SK-N-SH (cell line): ENCODE results near the gene CMTM2. TPM values are rescaled to one million over a fixed set of nuclear protein-coding genes. Genes with fewer than 3 reads are reported as not detected.

ENCODE experiments used
- CTCF ChIA-PET: fragments of 300-600, 350-600 bp; formaldehyde crosslinking; extraction: SDS; loops from one replicate; lab custom pipeline; 2021; lab: Yijun Ruan, JAX
- POLR2A ChIA-PET: fragments of 350-600 bp; sonication (Branson Sonifier 250); formaldehyde crosslinking; extraction: SDS; loops from one replicate; lab custom pipeline; 2020; ENCODE audit warnings: antibody characterized with exemption, inconsistent platforms; lab: Yijun Ruan, JAX
- DNase-seq: peaks from one replicate; pipeline ENCODE4 v3.0.0; 2012
- H2AFZ ChIP-seq: fragments of 200-600 bp; sonication (generic); 2 replicates; pipeline ENCODE4 v1.8.1; 2016; ENCODE audit warnings: antibody characterized with exemption, mild to moderate bottlenecking, low read depth
- H3F3A ChIP-seq: fragments of 200-600 bp; sonication (generic); replicated peaks from 2 replicates; pipeline ENCODE3; 2016; ENCODE audit warnings: antibody characterized with exemption, mild to moderate bottlenecking; ENCODE audit not compliant: insufficient read depth
- H3K27ac ChIP-seq, 2 experiments: fragments of 200-500 bp in 1 of 2; fragments of 200-600 bp in 1 of 2; sonication (Bioruptor generic) in 1 of 2; sonication (generic), shearing (Covaris generic) in 1 of 2; 2 replicates each; pipeline versions ENCODE4 v1.5.1 to v1.6.1; 2014 to 2016; ENCODE audit warnings: low read depth in 2 of 2, inconsistent platforms in 1 of 2, low read length in 1 of 2, mild to moderate bottlenecking in 1 of 2, mixed read lengths in 1 of 2
- H3K27me3 ChIP-seq: fragments of 200-600 bp; sonication (generic), shearing (Covaris generic); 2 replicates; pipeline ENCODE4 v1.6.1; 2016; ENCODE audit warnings: mixed run types; ENCODE audit not compliant: insufficient read depth
- H3K36me3 ChIP-seq, 2 experiments: fragments of 200-500 bp in 1 of 2; fragments of 200-600 bp in 1 of 2; sonication (Bioruptor generic) in 1 of 2; sonication (generic) in 1 of 2; replicated peaks in 1 of 2; 2 replicates each; pipeline versions ENCODE3 to v1.5.1; 2014 to 2016; ENCODE audit warnings: low read length in 1 of 2, mild to moderate bottlenecking in 1 of 2; ENCODE audit not compliant: insufficient read depth in 2 of 2, control insufficient read depth in 1 of 2
- H3K4me1 ChIP-seq, 2 experiments: fragments of 200-500 bp in 1 of 2; fragments of 200-600 bp in 1 of 2; sonication (Bioruptor generic) in 1 of 2; sonication (generic), shearing (Covaris generic) in 1 of 2; 2 replicates each; pipeline versions ENCODE4 v1.5.1 to v1.6.1; 2014 to 2016; ENCODE audit warnings: low read depth in 1 of 2, low read length in 1 of 2, mixed run types in 1 of 2; ENCODE audit not compliant: insufficient read depth in 2 of 2, control insufficient read depth in 1 of 2
- H3K4me2 ChIP-seq: fragments of 200-600 bp; sonication (generic), shearing (Covaris generic); 2 replicates; pipeline ENCODE4 v1.6.1; 2017; ENCODE audit warnings: mixed run types
- H3K4me3 ChIP-seq, 2 experiments: fragments of 200-500 bp in 1 of 2; fragments of 200-600 bp in 1 of 2; sonication (Bioruptor generic) in 1 of 2; sonication (generic), shearing (Covaris generic) in 1 of 2; 2 replicates each; pipeline versions ENCODE4 v1.5.1 to v1.8.1; 2014 to 2016; ENCODE audit warnings: low read depth in 2 of 2, inconsistent platforms in 1 of 2, low read length in 1 of 2, mild to moderate bottlenecking in 1 of 2, mixed read lengths in 1 of 2, moderate library complexity in 1 of 2
- H3K79me2 ChIP-seq: fragments of 200-600 bp; sonication (generic); 2 replicates; pipeline ENCODE4 v1.8.1; 2017; ENCODE audit warnings: mild to moderate bottlenecking; ENCODE audit not compliant: insufficient read depth
- H3K9ac ChIP-seq: fragments of 200-600 bp; sonication (generic); 2 replicates; pipeline ENCODE4 v1.6.1; 2017; ENCODE audit warnings: mixed run types
- H3K9me2 ChIP-seq: fragments of 200-600 bp; sonication (generic); 2 replicates; pipeline ENCODE4 v1.6.1; 2017; ENCODE audit warnings: mixed run types
- H3K9me3 ChIP-seq: fragments of 200-600 bp; sonication (generic); 2 replicates; pipeline ENCODE4 v1.6.1; 2017; ENCODE audit warnings: mixed run types, mild to moderate bottlenecking, moderate library complexity
- H4K20me1 ChIP-seq: fragments of 200-600 bp; sonication (generic); 2 replicates; pipeline ENCODE4 v1.6.1; 2017; ENCODE audit warnings: mild to moderate bottlenecking, mixed run types; ENCODE audit not compliant: insufficient read depth
- CHD2 ChIP-seq: fragments of 150-350 bp; IDR thresholded peaks from 2 replicates; pipeline ENCODE4 v1.6.1; 2018; ENCODE audit warnings: low read length; ENCODE audit not compliant: partially characterized antibody
- ELF1 ChIP-seq: IDR thresholded peaks from 2 replicates; pipeline ENCODE4 v1.4.0; 2012
- EP300 ChIP-seq, 2 experiments: IDR thresholded peaks; 2 replicates each; pipeline versions ENCODE4 v1.4.0 to v1.6.1; 2012; ENCODE audit warnings: borderline replicate concordance in 1 of 2, low read depth in 1 of 2, low read length in 1 of 2
- FOSL2 ChIP-seq: IDR thresholded peaks from 2 replicates; pipeline ENCODE4 v1.4.0; 2012; ENCODE audit warnings: low read depth, mild to moderate bottlenecking, moderate library complexity, borderline replicate concordance
- FOXJ3 ChIP-seq: sonication (generic); formaldehyde crosslinking; IDR thresholded peaks from 2 replicates; pipeline ENCODE4 v1.5.1; 2020; ENCODE audit warnings: mild to moderate bottlenecking, missing genetic modification reagents
- GATA2 ChIP-seq: sonication (generic); formaldehyde crosslinking; IDR thresholded peaks from 2 replicates; pipeline ENCODE4 v1.5.0; 2020; ENCODE audit warnings: mild to moderate bottlenecking, missing genetic modification reagents
- JUND ChIP-seq: IDR thresholded peaks from 2 replicates; pipeline ENCODE4 v1.4.0; 2012
- MXI1 ChIP-seq: IDR thresholded peaks from 2 replicates; pipeline ENCODE4 v1.6.1; 2012; ENCODE audit warnings: mild to moderate bottlenecking, low read depth, low read length, improper control_type of control experiment
- NRF1 ChIP-seq: IDR thresholded peaks from 2 replicates; pipeline ENCODE4 v1.6.1; 2012; ENCODE audit warnings: low read depth, mild to moderate bottlenecking, low read length
- POLR2AphosphoS5 ChIP-seq: IDR thresholded peaks from 2 replicates; pipeline ENCODE4 v1.6.1; 2012; ENCODE audit warnings: low read depth, low read length
- RFX5 ChIP-seq: IDR thresholded peaks from 2 replicates; pipeline ENCODE4 v1.6.1; 2012; ENCODE audit warnings: mild to moderate bottlenecking, improper control_type of control experiment, low read length
- SIN3A ChIP-seq: IDR thresholded peaks from 2 replicates; pipeline ENCODE4 v1.6.1; 2012; ENCODE audit warnings: low read depth, mild to moderate bottlenecking, low read length, moderate library complexity, borderline replicate concordance
- SMC3 ChIP-seq: IDR thresholded peaks from 2 replicates; pipeline ENCODE4 v1.6.1; 2012; ENCODE audit warnings: low read depth, low read length, improper control_type of control experiment
- TAF1 ChIP-seq: IDR thresholded peaks from 2 replicates; pipeline ENCODE4 v1.6.1; 2012; ENCODE audit warnings: low read depth, mild to moderate bottlenecking, low read length, moderate library complexity, borderline replicate concordance
- TCF12 ChIP-seq: IDR thresholded peaks from 2 replicates; pipeline ENCODE4 v1.4.0; 2012
- YY1 ChIP-seq: IDR thresholded peaks from 2 replicates; pipeline ENCODE4 v1.4.0; 2012; ENCODE audit warnings: low read depth, mild to moderate bottlenecking
- WGBS: methylation state at CpG from one replicate; pipeline ENCODE4 v1.1.6; 2017; ENCODE audit warnings: low lambda C conversion rate; 5-methylcytosine and 5-hydroxymethylcytosine counted together
- polyA plus RNA-seq, 3 experiments: library from polyadenylated mRNA; depleted of rRNA; stranded (reverse); fragments of >200 nt; gene quantifications; 2 replicates each; pipeline ENCODE4 v1.2.3, GENCODE V29; 2012
- TF ChIP-seq, protein P1 (sequence below): fragments of 150-350 bp; IDR thresholded peaks from 2 replicates; pipeline ENCODE4 v1.6.1; 2016; ENCODE audit warnings: mild to moderate bottlenecking, low read depth, low read length
- TF ChIP-seq, protein P2 (sequence below): IDR thresholded peaks from 2 replicates; pipeline ENCODE4 v1.4.0; 2012; ENCODE audit warnings: low read depth
- TF ChIP-seq, protein P3 (sequence below): IDR thresholded peaks from 2 replicates; pipeline ENCODE4; 2012
- TF ChIP-seq, protein P4 (sequence below): fragments of 200-600 bp; sonication (generic); IDR thresholded peaks from 2 replicates; pipeline ENCODE4 v1.6.1; 2017; ENCODE audit warnings: antibody characterized with exemption, mild to moderate bottlenecking, moderate library complexity

Gene CMTM2
- polyA plus RNA-seq, 1 of the 3 experiments (the other 2 are of a cell fraction) = not detected

DNA sequence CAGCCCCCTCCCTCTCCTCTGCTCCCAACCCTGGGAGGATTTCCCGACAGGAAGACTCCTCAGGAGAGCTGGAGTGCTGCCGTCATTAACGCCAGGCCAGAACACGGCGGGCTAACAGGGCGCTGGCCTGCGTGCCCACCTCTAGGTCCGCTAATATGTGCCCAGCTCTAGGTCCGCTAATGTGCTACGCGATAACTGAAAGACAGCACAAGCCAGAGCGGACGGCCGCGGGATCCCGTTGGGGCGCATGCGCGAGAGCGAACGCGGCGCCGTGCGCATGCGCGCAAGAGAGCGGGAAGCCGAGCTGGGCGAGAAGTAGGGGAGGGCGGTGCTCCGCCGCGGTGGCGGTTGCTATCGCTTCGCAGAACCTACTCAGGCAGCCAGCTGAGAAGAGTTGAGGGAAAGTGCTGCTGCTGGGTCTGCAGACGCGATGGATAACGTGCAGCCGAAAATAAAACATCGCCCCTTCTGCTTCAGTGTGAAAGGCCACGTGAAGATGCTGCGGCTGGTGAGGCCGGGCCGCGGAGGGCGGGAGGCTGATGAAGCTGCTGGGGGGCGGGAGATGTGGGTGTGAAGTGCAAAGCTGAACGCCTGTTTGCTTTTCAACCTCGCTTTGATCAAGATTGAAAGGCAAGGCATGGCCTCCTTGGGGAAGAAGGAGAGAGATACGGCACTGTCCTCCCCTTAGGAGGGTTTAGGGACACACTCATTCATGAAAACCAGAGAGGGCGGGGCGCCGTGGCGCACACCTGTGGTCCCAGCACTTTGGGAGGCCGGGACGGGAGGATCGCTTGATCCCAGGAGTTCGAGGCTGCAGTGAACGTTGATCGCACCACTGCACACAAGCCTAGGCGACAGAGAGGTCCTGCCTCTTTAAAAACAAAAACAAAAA, 26.7 kb upstream of the CMTM2 start, which contains the start of gene CKLF:
CKLF (plus strand) TSS at position 291 of the 892 bp plus-strand sequence; CDS start at position 431, 140 bp downstream.
- Histone ChIP-seq H3K4me3 (peak within 1 kb of the TSS; percentile 71 to 78), H3K36me3 (peaks cover 0 to 6% of the 10 kb centered on the region in 2 experiments), H4K20me1 (no peaks in the 10 kb centered on the region), H3K27ac (peak within 1 kb of the TSS; percentile 78 to 96), H3K9me3 (no peaks in the 10 kb centered on the region), H3K27me3 (no peaks in the 10 kb centered on the region), H2AFZ (peak within 1 kb of the TSS; percentile 95), H3K79me2 (peaks cover 51% of the 10 kb centered on the region), H3K4me1 (peaks cover 19 to 27% of the 10 kb centered on the region in 2 experiments; a peak in 3 of 4 replicates), H3K4me2 (peak within 1 kb of the TSS; percentile 85), H3F3A (peaks cover 3% of the 10 kb centered on the region), H3K9ac (peak within 1 kb of the TSS; percentile 74), H3K9me2 (no peaks in the 10 kb centered on the region)
- TF ChIP-seq TAF1 = peak; percentile 73; the same call in 1 of the 2 replicates
- TF ChIP-seq FOXJ3 = no peak; the same call in 1 of the 2 replicates
- TF ChIP-seq MXI1 = peak; percentile 29; the same call in 1 of the 2 replicates
- TF ChIP-seq EP300 (IDR thresholded peaks at IDR 0.05; ENCODE audit: borderline replicate concordance in 1 of 2, low read depth in 1 of 2, low read length in 1 of 2) = no peak
- no peak for TF ChIP-seq FOSL2
- TF ChIP-seq RFX5 = no peak
- TF ChIP-seq SMC3 = no peak
- TF ChIP-seq CHD2 = peak; percentile 92
- peak; percentile 25; the same call in 1 of the 2 replicates for TF ChIP-seq GATA2
- TF ChIP-seq, protein P1, sequence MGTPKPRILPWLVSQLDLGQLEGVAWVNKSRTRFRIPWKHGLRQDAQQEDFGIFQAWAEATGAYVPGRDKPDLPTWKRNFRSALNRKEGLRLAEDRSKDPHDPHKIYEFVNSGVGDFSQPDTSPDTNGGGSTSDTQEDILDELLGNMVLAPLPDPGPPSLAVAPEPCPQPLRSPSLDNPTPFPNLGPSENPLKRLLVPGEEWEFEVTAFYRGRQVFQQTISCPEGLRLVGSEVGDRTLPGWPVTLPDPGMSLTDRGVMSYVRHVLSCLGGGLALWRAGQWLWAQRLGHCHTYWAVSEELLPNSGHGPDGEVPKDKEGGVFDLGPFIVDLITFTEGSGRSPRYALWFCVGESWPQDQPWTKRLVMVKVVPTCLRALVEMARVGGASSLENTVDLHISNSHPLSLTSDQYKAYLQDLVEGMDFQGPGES = no peak
- TF ChIP-seq, protein P2, sequence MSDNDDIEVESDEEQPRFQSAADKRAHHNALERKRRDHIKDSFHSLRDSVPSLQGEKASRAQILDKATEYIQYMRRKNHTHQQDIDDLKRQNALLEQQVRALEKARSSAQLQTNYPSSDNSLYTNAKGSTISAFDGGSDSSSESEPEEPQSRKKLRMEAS = peak; percentile 99
- TF ChIP-seq, protein P3, sequence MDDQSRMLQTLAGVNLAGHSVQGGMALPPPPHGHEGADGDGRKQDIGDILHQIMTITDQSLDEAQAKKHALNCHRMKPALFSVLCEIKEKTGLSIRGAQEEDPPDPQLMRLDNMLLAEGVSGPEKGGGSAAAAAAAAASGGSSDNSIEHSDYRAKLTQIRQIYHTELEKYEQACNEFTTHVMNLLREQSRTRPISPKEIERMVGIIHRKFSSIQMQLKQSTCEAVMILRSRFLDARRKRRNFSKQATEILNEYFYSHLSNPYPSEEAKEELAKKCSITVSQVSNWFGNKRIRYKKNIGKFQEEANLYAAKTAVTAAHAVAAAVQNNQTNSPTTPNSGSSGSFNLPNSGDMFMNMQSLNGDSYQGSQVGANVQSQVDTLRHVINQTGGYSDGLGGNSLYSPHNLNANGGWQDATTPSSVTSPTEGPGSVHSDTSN = no peak
- no peak for TF ChIP-seq SIN3A
- no peak for TF ChIP-seq TCF12
- TF ChIP-seq YY1 = peak; percentile 74
- no peak for TF ChIP-seq JUND
- TF ChIP-seq, protein P4, sequence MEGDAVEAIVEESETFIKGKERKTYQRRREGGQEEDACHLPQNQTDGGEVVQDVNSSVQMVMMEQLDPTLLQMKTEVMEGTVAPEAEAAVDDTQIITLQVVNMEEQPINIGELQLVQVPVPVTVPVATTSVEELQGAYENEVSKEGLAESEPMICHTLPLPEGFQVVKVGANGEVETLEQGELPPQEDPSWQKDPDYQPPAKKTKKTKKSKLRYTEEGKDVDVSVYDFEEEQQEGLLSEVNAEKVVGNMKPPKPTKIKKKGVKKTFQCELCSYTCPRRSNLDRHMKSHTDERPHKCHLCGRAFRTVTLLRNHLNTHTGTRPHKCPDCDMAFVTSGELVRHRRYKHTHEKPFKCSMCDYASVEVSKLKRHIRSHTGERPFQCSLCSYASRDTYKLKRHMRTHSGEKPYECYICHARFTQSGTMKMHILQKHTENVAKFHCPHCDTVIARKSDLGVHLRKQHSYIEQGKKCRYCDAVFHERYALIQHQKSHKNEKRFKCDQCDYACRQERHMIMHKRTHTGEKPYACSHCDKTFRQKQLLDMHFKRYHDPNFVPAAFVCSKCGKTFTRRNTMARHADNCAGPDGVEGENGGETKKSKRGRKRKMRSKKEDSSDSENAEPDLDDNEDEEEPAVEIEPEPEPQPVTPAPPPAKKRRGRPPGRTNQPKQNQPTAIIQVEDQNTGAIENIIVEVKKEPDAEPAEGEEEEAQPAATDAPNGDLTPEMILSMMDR = no peak
- TF ChIP-seq POLR2AphosphoS5 = peak; percentile 94
- no peak for TF ChIP-seq ELF1
- TF ChIP-seq NRF1 = peak; percentile 99
- ChIA-PET CTCF (interaction anchor here (0.6 to 2.5 kb wide), 10 partner anchors 10 to 261 kb away, joined by 3 to 11 read pairs (median 3); no protein-coding TSS in a partner anchor), POLR2A (interaction anchor here (0.6 to 1.4 kb wide), 3 partner anchors 8 to 51 kb away, joined by 4 to 6 read pairs (median 4); no protein-coding TSS in a partner anchor)
- DNase-seq = peak; percentile 96
- WGBS = 4% methylated on average over 52 of the region's 63 CpGs
